Measurements from ENCODE around the gene DTX4.

Gene DTX4

DNA sequence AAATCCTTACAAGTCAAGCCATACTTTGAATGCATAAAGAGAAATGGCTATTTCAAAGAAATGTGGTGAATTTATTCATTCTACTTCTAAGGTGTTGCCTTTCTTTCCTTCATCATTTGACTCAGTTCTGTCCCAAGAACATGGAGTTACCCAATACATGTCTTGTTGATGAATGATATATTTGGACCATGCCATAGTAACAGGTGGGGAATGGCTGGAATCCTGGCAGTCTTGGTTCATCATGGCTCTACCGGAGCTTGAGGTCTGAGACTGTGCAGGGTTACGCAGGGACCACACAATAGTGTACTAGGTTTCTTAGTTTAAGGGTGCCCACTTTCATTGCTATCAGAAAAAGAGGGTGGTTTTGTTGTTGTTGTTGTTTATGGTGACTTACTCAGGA is 81.1 kb downstream of the DTX4 start:
- Histone ChIP-seq H2AFZ (ENCODE audit: low read depth, low read length) (no peak overlapping the region), H3K9ac (ENCODE audit: low read depth, low read length) (no peak overlapping the region), H3K36me3 (ENCODE audit: insufficient read depth, low read length) (no peaks in the 10 kb centered on the region), H3K27me3 (ENCODE audit: insufficient read depth, low read length, poor library complexity) (no peaks in the 10 kb centered on the region), H3K9me3 (ENCODE audit: insufficient read depth, low read length, severe bottlenecking) (no peaks in the 10 kb centered on the region), H4K20me1 (ENCODE audit: insufficient read depth, low read length) (no peaks in the 10 kb centered on the region), H3K79me2 (ENCODE audit: insufficient read depth, low read length) (no peaks in the 10 kb centered on the region), H3K4me1 (ENCODE audit: insufficient read depth, low read length) (no peaks in the 10 kb centered on the region), H3K4me2 (ENCODE audit: insufficient read depth, low read length) (no peak overlapping the region), H3K4me3 (ENCODE audit: low read depth in 1 of 2, low read length in 2 of 2) (no peak overlapping the region), H3K27ac (ENCODE audit: low read length) (no peak overlapping the region)
- ATAC-seq (ENCODE audit: insufficient read depth, low read depth) (no peak), DNase-seq (no peak)
- TF ChIP-seq, protein P1, sequence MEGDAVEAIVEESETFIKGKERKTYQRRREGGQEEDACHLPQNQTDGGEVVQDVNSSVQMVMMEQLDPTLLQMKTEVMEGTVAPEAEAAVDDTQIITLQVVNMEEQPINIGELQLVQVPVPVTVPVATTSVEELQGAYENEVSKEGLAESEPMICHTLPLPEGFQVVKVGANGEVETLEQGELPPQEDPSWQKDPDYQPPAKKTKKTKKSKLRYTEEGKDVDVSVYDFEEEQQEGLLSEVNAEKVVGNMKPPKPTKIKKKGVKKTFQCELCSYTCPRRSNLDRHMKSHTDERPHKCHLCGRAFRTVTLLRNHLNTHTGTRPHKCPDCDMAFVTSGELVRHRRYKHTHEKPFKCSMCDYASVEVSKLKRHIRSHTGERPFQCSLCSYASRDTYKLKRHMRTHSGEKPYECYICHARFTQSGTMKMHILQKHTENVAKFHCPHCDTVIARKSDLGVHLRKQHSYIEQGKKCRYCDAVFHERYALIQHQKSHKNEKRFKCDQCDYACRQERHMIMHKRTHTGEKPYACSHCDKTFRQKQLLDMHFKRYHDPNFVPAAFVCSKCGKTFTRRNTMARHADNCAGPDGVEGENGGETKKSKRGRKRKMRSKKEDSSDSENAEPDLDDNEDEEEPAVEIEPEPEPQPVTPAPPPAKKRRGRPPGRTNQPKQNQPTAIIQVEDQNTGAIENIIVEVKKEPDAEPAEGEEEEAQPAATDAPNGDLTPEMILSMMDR (IDR thresholded peaks at IDR 0.05; ENCODE audit: borderline replicate concordance, extremely low read depth, low read length, poor library complexity, severe bottlenecking), result no peak
- TF ChIP-seq EZH2 (IDR thresholded peaks at IDR 0.05; ENCODE audit: borderline replicate concordance, low read depth, low read length, severe bottlenecking), result no peak

DNA sequence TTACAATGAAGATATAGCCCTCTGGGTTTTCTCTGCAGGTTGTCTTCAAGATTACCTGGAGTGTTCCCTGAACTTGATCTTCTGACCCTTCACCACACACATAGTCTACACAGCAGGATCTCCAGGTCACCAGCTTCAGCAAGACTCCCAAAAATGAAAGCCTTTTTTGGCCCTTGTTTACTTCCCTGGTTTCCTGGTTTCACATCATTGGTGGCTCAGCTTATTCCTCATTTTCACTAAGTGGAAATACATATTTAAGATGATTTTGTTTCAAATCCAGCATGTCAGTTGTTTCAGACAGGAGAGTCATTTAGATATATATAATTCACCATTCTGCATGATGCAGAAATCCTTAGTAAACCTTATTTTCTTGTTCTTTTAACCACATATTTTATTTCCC is 82.4 kb downstream of the DTX4 start:
- DNase-seq (no peak), ATAC-seq (ENCODE audit: insufficient read depth, low read depth) (no peak)
- Histone ChIP-seq H2AFZ (ENCODE audit: low read depth, low read length) (no peak overlapping the region), H3K36me3 (ENCODE audit: insufficient read depth, low read length) (no peaks in the 10 kb centered on the region), H3K4me2 (ENCODE audit: insufficient read depth, low read length) (no peak overlapping the region), H3K9ac (ENCODE audit: low read depth, low read length) (no peak overlapping the region), H3K4me3 (ENCODE audit: low read depth in 1 of 2, low read length in 2 of 2) (no peak overlapping the region), H3K79me2 (ENCODE audit: insufficient read depth, low read length) (no peaks in the 10 kb centered on the region), H3K4me1 (ENCODE audit: insufficient read depth, low read length) (no peaks in the 10 kb centered on the region), H3K9me3 (ENCODE audit: insufficient read depth, low read length, severe bottlenecking) (no peaks in the 10 kb centered on the region), H3K27me3 (ENCODE audit: insufficient read depth, low read length, poor library complexity) (no peaks in the 10 kb centered on the region), H3K27ac (ENCODE audit: low read length) (no peak overlapping the region), H4K20me1 (ENCODE audit: insufficient read depth, low read length) (no peaks in the 10 kb centered on the region)
- TF ChIP-seq EZH2 (IDR thresholded peaks at IDR 0.05; ENCODE audit: borderline replicate concordance, low read depth, low read length, severe bottlenecking), result no peak

DNA sequence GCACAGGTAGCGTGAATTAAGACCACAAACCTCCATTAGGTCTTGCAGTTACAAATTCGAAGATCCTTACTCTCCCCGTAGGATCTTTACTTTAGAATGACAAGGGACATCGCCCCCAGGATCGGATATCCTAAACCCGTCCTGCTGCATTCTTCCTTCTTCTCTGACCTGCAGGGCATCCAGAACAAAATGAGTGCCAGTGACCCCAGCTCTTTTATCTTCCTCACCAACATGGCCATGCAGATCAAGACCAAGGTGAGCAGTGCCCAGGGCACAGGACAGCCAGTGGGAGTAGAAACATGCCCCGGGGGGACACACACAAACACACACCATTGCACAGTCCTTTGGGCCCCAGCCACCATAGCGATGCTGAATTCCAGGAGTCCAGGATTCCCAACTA is 83.3 kb downstream of the DTX4 start:
- Histone ChIP-seq H3K4me3 (ENCODE audit: low read depth in 1 of 2, low read length in 2 of 2) (no peak overlapping the region), H3K4me2 (ENCODE audit: insufficient read depth, low read length) (no peak overlapping the region), H3K9ac (ENCODE audit: low read depth, low read length) (no peak overlapping the region), H3K36me3 (ENCODE audit: insufficient read depth, low read length) (no peaks in the 10 kb centered on the region), H3K9me3 (ENCODE audit: insufficient read depth, low read length, severe bottlenecking) (no peaks in the 10 kb centered on the region), H2AFZ (ENCODE audit: low read depth, low read length) (no peak overlapping the region), H3K4me1 (ENCODE audit: insufficient read depth, low read length) (no peaks in the 10 kb centered on the region), H4K20me1 (ENCODE audit: insufficient read depth, low read length) (no peaks in the 10 kb centered on the region), H3K27me3 (ENCODE audit: insufficient read depth, low read length, poor library complexity) (no peaks in the 10 kb centered on the region), H3K79me2 (ENCODE audit: insufficient read depth, low read length) (no peaks in the 10 kb centered on the region), H3K27ac (ENCODE audit: low read length) (no peak overlapping the region)
- DNase-seq (no peak), ATAC-seq (ENCODE audit: insufficient read depth, low read depth) (no peak)
- TF ChIP-seq EZH2 (IDR thresholded peaks at IDR 0.05; ENCODE audit: borderline replicate concordance, low read depth, low read length, severe bottlenecking), result no peak
- TF ChIP-seq, protein P1 (IDR thresholded peaks at IDR 0.05; ENCODE audit: borderline replicate concordance, extremely low read depth, low read length, poor library complexity, severe bottlenecking), result no peak
